Activated naive CD8-positive, alpha-beta T cell treated with anti-CD3 and anti-CD28 coated beads, Interleukin-2, amount 10 ng/mL, durations not matched to agents 7 days and 5 days (primary cell): ENCODE results near the gene ABCD3. TPM values are rescaled to one million over a fixed set of nuclear protein-coding genes. Genes with fewer than 3 reads are reported as not detected.
"Not testable (repeated sequence)": the region's sequence is repeated elsewhere in the genome, so short reads cannot be mapped to it uniquely, and the experiment has no call there.

Experiments
- ATAC-seq: fragments of 150-1000 bp; cut with Tn5 transposase; one replicate; pipeline ENCODE4 v1.10.0; 2021; ENCODE audit warnings: low read depth, moderate library complexity
- POLR2A ChIA-PET: fragments of 350-600 bp; sonication (Branson Sonifier 250); formaldehyde crosslinking; loops from one replicate; lab custom pipeline; 2021; ENCODE audit warnings: antibody characterized with exemption; lab: Charles Lee
- DNase-seq: peaks from one replicate; pipeline ENCODE4 v3.0.0; 2021
- H3K27ac Mint-ChIP-seq: one replicate; pipeline ENCODE4 v1.8.0; 2022; ENCODE audit warnings: mild to moderate bottlenecking, mixed read lengths
- H3K27me3 Mint-ChIP-seq: one replicate; pipeline ENCODE4 v1.8.0; 2022; ENCODE audit warnings: mild to moderate bottlenecking, moderate library complexity, mixed read lengths
- H3K36me3 Mint-ChIP-seq: one replicate; pipeline ENCODE4 v1.8.0; 2021; ENCODE audit warnings: mild to moderate bottlenecking, mixed read lengths
- H3K4me1 Mint-ChIP-seq: one replicate; pipeline ENCODE4 v1.8.0; 2021; ENCODE audit warnings: mixed read lengths
- H3K4me3 Mint-ChIP-seq: one replicate; pipeline ENCODE4 v1.8.0; 2022; ENCODE audit warnings: mild to moderate bottlenecking, moderate library complexity, mixed read lengths
- H3K9me3 Mint-ChIP-seq: one replicate; pipeline ENCODE4 v1.8.0; 2021; ENCODE audit warnings: mixed read lengths
- total RNA-seq, 2 experiments: library from RNA; stranded (reverse); gene quantifications; one replicate each; pipeline ENCODE4 v1.2.3, GENCODE V29; 2021

Gene ABCD3
- total RNA-seq, 2 experiments from 2014 or later: 22.6 to 26.0 TPM

- Mint-ChIP-seq H3K27ac (no peak overlapping the region), H3K9me3 (no peaks in the 10 kb centered on the region), H3K27me3 (peaks cover 3% of the 10 kb centered on the region), H3K4me1 (no peaks in the 10 kb centered on the region), H3K36me3 (no peaks in the 10 kb centered on the region), H3K4me3 (no peak overlapping the region)
- POLR2A ChIA-PET: no interaction called here
- DNase-seq: no peak
- no peak for ATAC-seq
These were observed 141.7 kb downstream of the ABCD3 start for GRCh38 chr1:94559921-94560320.

GRCh38 chr1:94560333-94560732 lies 142.1 kb downstream of the ABCD3 start:
- no peak for DNase-seq
- no peaks in the 10 kb centered on the region for H3K4me1 Mint-ChIP-seq
- POLR2A ChIA-PET: no interaction called here
- H3K27ac Mint-ChIP-seq: no peak overlapping the region
- H3K36me3 Mint-ChIP-seq: no peaks in the 10 kb centered on the region
- H3K4me3 Mint-ChIP-seq: no peak overlapping the region
- peaks cover 3% of the 10 kb centered on the region for H3K27me3 Mint-ChIP-seq
- ATAC-seq: no peak
- no peaks in the 10 kb centered on the region for H3K9me3 Mint-ChIP-seq

GRCh38 chr1:94562519-94563260 lies 144.5 kb downstream of the ABCD3 start:
- Mint-ChIP-seq H3K36me3 (no peaks in the 10 kb centered on the region), H3K27me3 (peaks cover 3% of the 10 kb centered on the region), H3K4me3 (no peak overlapping the region), H3K27ac (no peak overlapping the region), H3K9me3 (no peaks in the 10 kb centered on the region), H3K4me1 (no peaks in the 10 kb centered on the region)
- DNase-seq: no peak
- POLR2A ChIA-PET: no interaction called here
- ATAC-seq: no peak

GRCh38 chr1:94565901-94566300 lies 147.7 kb downstream of the ABCD3 start:
- H3K27ac Mint-ChIP-seq: no peak overlapping the region
- peaks cover 3% of the 10 kb centered on the region for H3K9me3 Mint-ChIP-seq
- H3K36me3 Mint-ChIP-seq: no peaks in the 10 kb centered on the region
- DNase-seq (no peak), ATAC-seq (no peak)
- H3K4me1 Mint-ChIP-seq: no peaks in the 10 kb centered on the region
- no peak overlapping the region for H3K4me3 Mint-ChIP-seq
- POLR2A ChIA-PET: no interaction called here
- H3K27me3 Mint-ChIP-seq: peaks cover 5% of the 10 kb centered on the region

GRCh38 chr1:94566436-94566835 lies 148.2 kb downstream of the ABCD3 start:
- DNase-seq, H3K36me3 Mint-ChIP-seq, POLR2A ChIA-PET, ATAC-seq, H3K4me3 Mint-ChIP-seq, H3K9me3 Mint-ChIP-seq, H3K27me3 Mint-ChIP-seq, H3K27ac Mint-ChIP-seq, H3K4me1 Mint-ChIP-seq: not testable (repeated sequence)

- H3K36me3 Mint-ChIP-seq, H3K27me3 Mint-ChIP-seq, H3K9me3 Mint-ChIP-seq, ATAC-seq, H3K27ac Mint-ChIP-seq, H3K4me3 Mint-ChIP-seq, POLR2A ChIA-PET, DNase-seq, H3K4me1 Mint-ChIP-seq: not testable (repeated sequence)
These were observed 149.9 kb downstream of the ABCD3 start for GRCh38 chr1:94567975-94568607.

Other genes starting within 250 kb of the ABCD3 start
- not detected for gene ARHGAP29, start 180.8 kb upstream of the ABCD3 start, total RNA-seq
- gene F3, start 123.4 kb downstream of the ABCD3 start, total RNA-seq: under 1 TPM in 1 of 2 experiments, not detected in 1; 0.17 TPM